Neutrophil (primary cell): ENCODE measurements around the gene RPS18.
A peak's percentile ranks its signal among the peaks of the same experiment; 100 is the strongest.
"Not testable (repeated sequence)": the region's sequence is repeated elsewhere in the genome, so short reads cannot be mapped to it uniquely, and the experiment has no call there.

Source experiments
- H3K27ac ChIP-seq: fragments of 200-600 bp; sonication (generic); 2 replicates; pipeline ENCODE4 v1.5.1; 2016; ENCODE audit warnings: mild to moderate bottlenecking, moderate library complexity
- H3K27me3 ChIP-seq: fragments of 200-600 bp; sonication (generic); 2 replicates; pipeline ENCODE4 v1.6.0; 2016; ENCODE audit warnings: mild to moderate bottlenecking
- H3K36me3 ChIP-seq: fragments of 200-600 bp; sonication (generic); 2 replicates; pipeline ENCODE4 v1.5.1; 2017
- H3K4me1 ChIP-seq, 2 experiments: fragments of 200-600 bp in 1 of 2; sonication (generic) in 1 of 2; 1 replicate in 1 of 2; 2 replicates in 1 of 2; pipeline versions ENCODE4 v1.5.1 to v1.6.1; 2013 to 2016; ENCODE audit warnings: low read depth in 1 of 2, low read length in 1 of 2, mild to moderate bottlenecking in 1 of 2, moderate library complexity in 1 of 2; ENCODE audit not compliant: control insufficient read depth in 1 of 2, insufficient read depth in 1 of 2
- H3K4me3 ChIP-seq, 2 experiments: fragments of 200-600 bp in 1 of 2; sonication (generic) in 1 of 2; 1 replicate in 1 of 2; 2 replicates in 1 of 2; pipeline ENCODE4 v1.5.1; 2013 to 2016; ENCODE audit warnings: low read depth in 1 of 2, low read length in 1 of 2, mild to moderate bottlenecking in 1 of 2, moderate library complexity in 1 of 2
- H3K9me3 ChIP-seq: fragments of 200-600 bp; sonication (generic); 2 replicates; pipeline ENCODE4 v1.5.1; 2016
- TF ChIP-seq, protein P1 (sequence below): fragments of 200-600 bp; sonication (generic); IDR thresholded peaks from 2 replicates; pipeline ENCODE4 v1.5.1; 2016; ENCODE audit warnings: antibody characterized with exemption

Gene RPS18

DNA sequence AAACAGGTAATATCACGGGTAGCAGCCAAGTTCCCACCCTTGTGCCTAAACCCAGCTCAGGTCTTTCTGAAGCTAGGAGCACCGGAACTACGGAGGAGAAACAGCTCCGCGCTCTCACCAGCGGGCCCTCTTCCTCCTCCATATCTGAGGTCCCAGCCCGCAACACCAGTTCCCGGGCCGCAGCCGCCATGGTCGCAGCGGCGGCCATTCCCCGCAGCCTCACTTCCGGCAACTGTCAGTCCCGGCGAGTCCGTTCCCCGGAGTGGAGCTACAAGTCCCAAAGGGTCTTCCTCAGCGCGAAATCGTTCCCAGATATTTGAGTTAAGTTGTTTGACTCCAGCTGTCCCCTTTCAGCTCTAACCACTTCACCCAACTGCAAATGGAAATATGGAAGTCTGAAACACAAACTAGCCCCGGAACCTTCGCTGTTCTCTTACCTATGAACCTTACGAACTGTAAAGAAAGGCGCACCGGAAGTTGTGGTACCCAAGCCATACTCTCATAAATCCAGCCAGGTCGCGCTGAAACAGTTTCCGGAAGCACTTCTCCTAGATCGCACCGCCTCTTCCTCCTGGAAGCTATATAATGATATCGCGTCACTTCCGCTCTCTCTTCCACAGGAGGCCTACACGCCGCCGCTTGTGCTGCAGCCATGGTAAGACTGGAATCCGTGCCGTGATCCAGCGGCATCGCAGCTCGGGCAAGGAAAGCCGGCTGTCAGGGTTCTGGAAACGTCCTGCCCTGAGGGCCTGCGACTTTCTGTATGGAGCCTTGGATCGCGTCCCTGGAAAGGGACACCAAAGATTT, at the start of gene RPS18, which contains the start of gene VPS52:
TSS of gene RPS18 (plus strand) at position 608 of the 807 bp plus-strand sequence. CDS start at position 653, 45 bp downstream.
TSS of gene VPS52 (minus strand) at position 409 of the 807 bp plus-strand sequence. CDS start at position 208, 201 bp downstream.
- Histone ChIP-seq H3K4me1 (peaks cover 26 to 33% of the 10 kb centered on the region in 2 experiments), H3K27me3 (no peaks in the 10 kb centered on the region), H3K27ac (peak within 1 kb of the TSS; percentile 96), H3K4me3 (peak within 1 kb of the TSS; percentile 73 to 87), H3K36me3 (peaks cover 24% of the 10 kb centered on the region), H3K9me3 (no peaks in the 10 kb centered on the region)
- TF ChIP-seq, protein P1, sequence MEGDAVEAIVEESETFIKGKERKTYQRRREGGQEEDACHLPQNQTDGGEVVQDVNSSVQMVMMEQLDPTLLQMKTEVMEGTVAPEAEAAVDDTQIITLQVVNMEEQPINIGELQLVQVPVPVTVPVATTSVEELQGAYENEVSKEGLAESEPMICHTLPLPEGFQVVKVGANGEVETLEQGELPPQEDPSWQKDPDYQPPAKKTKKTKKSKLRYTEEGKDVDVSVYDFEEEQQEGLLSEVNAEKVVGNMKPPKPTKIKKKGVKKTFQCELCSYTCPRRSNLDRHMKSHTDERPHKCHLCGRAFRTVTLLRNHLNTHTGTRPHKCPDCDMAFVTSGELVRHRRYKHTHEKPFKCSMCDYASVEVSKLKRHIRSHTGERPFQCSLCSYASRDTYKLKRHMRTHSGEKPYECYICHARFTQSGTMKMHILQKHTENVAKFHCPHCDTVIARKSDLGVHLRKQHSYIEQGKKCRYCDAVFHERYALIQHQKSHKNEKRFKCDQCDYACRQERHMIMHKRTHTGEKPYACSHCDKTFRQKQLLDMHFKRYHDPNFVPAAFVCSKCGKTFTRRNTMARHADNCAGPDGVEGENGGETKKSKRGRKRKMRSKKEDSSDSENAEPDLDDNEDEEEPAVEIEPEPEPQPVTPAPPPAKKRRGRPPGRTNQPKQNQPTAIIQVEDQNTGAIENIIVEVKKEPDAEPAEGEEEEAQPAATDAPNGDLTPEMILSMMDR = peak; percentile 38

DNA sequence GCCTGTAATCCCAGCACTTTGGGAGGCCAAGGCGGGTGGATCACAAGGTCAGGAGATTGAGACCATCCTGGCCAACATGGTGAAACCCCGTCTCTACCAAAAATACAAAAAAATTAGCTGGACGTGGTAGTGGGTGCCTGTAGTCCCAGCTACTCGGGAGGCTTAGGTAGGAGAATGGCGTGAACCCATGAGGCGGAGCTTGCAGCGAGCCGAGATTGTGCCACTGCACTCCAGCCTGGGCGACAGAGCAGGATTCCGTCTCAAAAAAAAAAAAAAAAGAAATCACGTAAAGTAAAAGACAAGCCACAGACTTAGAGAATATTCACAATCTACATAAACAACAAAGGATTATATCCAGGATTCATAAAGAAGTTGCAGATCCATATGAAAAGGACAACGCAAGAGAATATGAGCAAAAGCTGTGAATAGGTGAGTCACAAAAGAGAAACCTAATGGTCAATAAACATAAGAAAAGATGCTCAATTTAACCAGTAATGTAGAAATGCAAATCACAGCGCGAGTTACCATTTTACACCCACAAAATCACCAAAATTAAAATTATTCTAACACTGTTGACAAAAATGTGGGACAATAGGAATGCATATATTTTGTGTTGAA, 45.3 kb upstream of the RPS18 start:
- not testable (repeated sequence) for H3K27ac ChIP-seq, H3K4me3 ChIP-seq

DNA sequence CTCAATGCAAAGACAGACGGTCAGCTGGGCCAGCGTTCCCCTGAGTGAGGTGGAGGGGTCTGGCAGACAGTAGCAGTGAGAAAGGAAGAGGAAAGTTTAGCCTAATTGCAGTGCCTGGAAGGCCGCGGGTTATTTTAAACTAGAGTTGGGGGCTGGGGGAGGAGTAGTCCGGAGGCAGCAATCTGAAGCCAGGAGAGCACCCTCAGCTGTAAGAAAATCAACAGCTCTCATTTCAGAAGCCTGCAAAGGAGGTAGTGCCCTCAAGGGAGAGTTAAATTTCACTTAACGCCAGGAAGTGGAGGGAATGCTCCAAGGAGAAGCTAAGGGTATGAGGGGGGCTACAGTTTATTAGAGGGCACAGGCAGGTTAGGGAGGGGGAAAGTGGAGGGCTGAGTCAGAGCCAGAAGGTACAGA, 36.6 kb upstream of the RPS18 start:
- no peaks in the 10 kb centered on the region for H3K4me1 ChIP-seq
- no peaks in the 10 kb centered on the region for H3K9me3 ChIP-seq
- H3K36me3 ChIP-seq = no peaks in the 10 kb centered on the region
- H3K4me3 ChIP-seq = no peak overlapping the region
- H3K27me3 ChIP-seq = peaks cover 51% of the 10 kb centered on the region
- H3K27ac ChIP-seq = no peak overlapping the region
- TF ChIP-seq, protein P1 = no peak

More for the DNA sequence above, 45.3 kb upstream of the RPS18 start:
- H3K27me3 ChIP-seq = peaks cover 90% of the 10 kb centered on the region
- not testable (repeated sequence) for H3K4me1 ChIP-seq, H3K9me3 ChIP-seq, H3K36me3 ChIP-seq

DNA sequence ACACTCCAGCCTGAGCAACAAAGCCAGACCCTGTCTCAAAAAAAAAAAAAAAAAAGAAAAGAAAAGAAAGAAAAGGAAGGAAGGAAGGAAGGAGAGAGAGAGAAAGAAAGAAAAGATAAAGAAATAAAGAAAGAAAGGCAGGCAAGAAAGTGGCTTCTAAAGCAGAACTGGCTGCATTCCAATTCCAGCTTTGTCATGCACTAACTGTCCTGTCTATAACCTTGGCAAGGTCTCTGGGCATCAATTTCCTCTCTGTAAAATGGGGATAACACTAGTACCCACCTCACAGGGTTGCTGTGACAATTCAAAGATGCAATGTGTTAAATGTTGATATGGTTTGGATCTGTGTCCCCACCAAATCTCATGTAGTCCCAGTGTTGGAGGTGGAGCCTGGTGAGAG, 35.5 kb upstream of the RPS18 start:
- H3K4me1 ChIP-seq = no peaks in the 10 kb centered on the region
- no peak overlapping the region for H3K27ac ChIP-seq
- TF ChIP-seq, protein P1 = no peak
- no peak overlapping the region for H3K4me3 ChIP-seq
- H3K27me3 ChIP-seq = peaks cover 51% of the 10 kb centered on the region
- no peaks in the 10 kb centered on the region for H3K9me3 ChIP-seq
- no peaks in the 10 kb centered on the region for H3K36me3 ChIP-seq

DNA sequence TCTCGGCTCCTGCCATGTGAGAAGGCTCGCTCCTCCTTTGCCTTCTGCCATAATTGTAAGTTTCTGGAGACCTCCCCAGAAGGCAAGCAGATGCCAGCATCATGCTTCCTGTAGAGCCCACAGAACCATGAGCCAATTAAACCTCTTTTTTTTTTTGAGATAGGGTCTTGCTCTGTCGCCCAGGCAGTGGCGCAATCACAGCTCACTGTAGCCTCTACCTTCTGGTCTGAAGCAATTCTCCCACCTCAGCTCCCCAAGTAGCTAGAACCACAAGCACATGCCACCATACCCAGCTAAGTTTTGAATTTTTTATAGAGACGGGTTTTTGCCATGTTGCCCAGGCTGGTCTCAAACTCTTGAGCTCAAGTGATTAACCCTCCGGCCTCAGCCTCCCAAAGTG, 35.0 kb upstream of the RPS18 start:
- Histone ChIP-seq H3K4me1 (no peaks in the 10 kb centered on the region), H3K36me3 (no peaks in the 10 kb centered on the region), H3K4me3 (no peak overlapping the region), H3K27ac (no peak overlapping the region), H3K9me3 (no peaks in the 10 kb centered on the region), H3K27me3 (peaks cover 51% of the 10 kb centered on the region)
- TF ChIP-seq, protein P1 = no peak

DNA sequence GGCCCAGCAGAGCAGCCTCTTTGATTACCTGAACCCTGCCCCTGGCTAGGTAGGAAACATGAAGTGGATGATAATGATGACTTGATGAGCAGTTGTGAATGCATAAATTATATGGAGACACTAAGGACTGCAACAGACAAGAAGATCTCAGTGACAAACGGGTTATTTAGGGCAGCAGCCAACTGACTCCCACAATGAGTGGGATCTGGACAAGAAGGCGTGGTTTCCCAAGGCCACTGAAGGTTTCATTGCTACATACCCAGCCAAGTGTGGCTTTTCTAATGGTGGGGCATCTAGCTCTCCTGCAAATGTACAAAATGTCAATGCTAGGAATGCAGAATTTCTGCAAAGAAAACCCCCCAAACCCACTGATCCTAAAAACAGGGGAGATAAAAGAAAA, 34.1 kb upstream of the RPS18 start:
- TF ChIP-seq, protein P1 = no peak
- H3K36me3 ChIP-seq = no peaks in the 10 kb centered on the region
- H3K4me1 ChIP-seq = no peaks in the 10 kb centered on the region
- no peaks in the 10 kb centered on the region for H3K9me3 ChIP-seq
- H3K27ac ChIP-seq = no peak overlapping the region
- H3K4me3 ChIP-seq = no peak overlapping the region
- peaks cover 54% of the 10 kb centered on the region for H3K27me3 ChIP-seq
